ENCODE results near the gene PCGF2. TPM values are rescaled to one million over a fixed set of nuclear protein-coding genes. Genes with fewer than 3 reads are reported as not detected.

PCGF2 gene
- total RNA-seq, 1 donor from 2014 or later: 70.1 TPM

- no peaks in the 10 kb centered on the region for H3K36me3 Mint-ChIP-seq (ENCODE audit: unreplicated experiment)
Observed at GRCh38 chr17:38762231-38762630, 14.1 kb upstream of the PCGF2 start.

GRCh38 chr17:38761612-38762011 is 13.5 kb upstream of the PCGF2 start:
- Mint-ChIP-seq H3K36me3 (ENCODE audit: unreplicated experiment) (no peaks in the 10 kb centered on the region), H3K4me1 (ENCODE audit: low read depth, unreplicated experiment) (no peaks in the 10 kb centered on the region), H3K9me3 (ENCODE audit: unreplicated experiment) (peaks cover 2% of the 10 kb centered on the region), H3K27me3 (ENCODE audit: unreplicated experiment) (peaks cover 2% of the 10 kb centered on the region), H3K4me3 (ENCODE audit: unreplicated experiment) (no peak overlapping the region), H3K27ac (ENCODE audit: unreplicated experiment) (peak overlapping the region; percentile 36)
- peak; percentile 73 for DNase-seq
- TF ChIP-seq CTCF (IDR thresholded peaks at IDR 0.05; ENCODE audit: partially characterized antibody, unreplicated experiment): peak; percentile 46

More at GRCh38 chr17:38762231-38762630, 14.1 kb upstream of the PCGF2 start:
- Mint-ChIP-seq H3K9me3 (ENCODE audit: unreplicated experiment) (peaks cover 2% of the 10 kb centered on the region), H3K4me1 (ENCODE audit: low read depth, unreplicated experiment) (no peaks in the 10 kb centered on the region), H3K4me3 (ENCODE audit: unreplicated experiment) (no peak overlapping the region), H3K27me3 (ENCODE audit: unreplicated experiment) (peaks cover 2% of the 10 kb centered on the region), H3K27ac (ENCODE audit: unreplicated experiment) (no peak overlapping the region)
- TF ChIP-seq CTCF (IDR thresholded peaks at IDR 0.05; ENCODE audit: partially characterized antibody, unreplicated experiment): no peak
- DNase-seq: no peak

GRCh38 chr17:38753071-38753506 is 5.0 kb upstream of the PCGF2 start:
- H3K27ac Mint-ChIP-seq (ENCODE audit: unreplicated experiment): peak overlapping the region; percentile 38

GRCh38 chr17:38752308-38753070 is 4.4 kb upstream of the PCGF2 start, which contains the start of gene PSMB3:
Gene PSMB3 (plus strand): TSS chr17:38752741. CDS start chr17:38752827, 86 bp downstream.
- Mint-ChIP-seq H3K4me1 (ENCODE audit: low read depth, unreplicated experiment) (peaks cover 9% of the 10 kb centered on the region), H3K27ac (ENCODE audit: unreplicated experiment) (peak within 1 kb of the TSS; percentile 87), H3K36me3 (ENCODE audit: unreplicated experiment) (peaks cover 10% of the 10 kb centered on the region), H3K4me3 (ENCODE audit: unreplicated experiment) (peak within 1 kb of the TSS; percentile 100), H3K9me3 (ENCODE audit: unreplicated experiment) (peaks cover 24% of the 10 kb centered on the region), H3K27me3 (ENCODE audit: unreplicated experiment) (peaks cover 24% of the 10 kb centered on the region)
- TF ChIP-seq CTCF (IDR thresholded peaks at IDR 0.05; ENCODE audit: partially characterized antibody, unreplicated experiment): no peak
- peak; percentile 89 for DNase-seq

More at GRCh38 chr17:38753071-38753506, 5.0 kb upstream of the PCGF2 start:
- H3K9me3 Mint-ChIP-seq (ENCODE audit: unreplicated experiment): peaks cover 24% of the 10 kb centered on the region
- DNase-seq: no peak
- peaks cover 22% of the 10 kb centered on the region for H3K27me3 Mint-ChIP-seq (ENCODE audit: unreplicated experiment)
- H3K4me3 Mint-ChIP-seq (ENCODE audit: unreplicated experiment): peak overlapping the region; percentile 100
- peaks cover 10% of the 10 kb centered on the region for H3K36me3 Mint-ChIP-seq (ENCODE audit: unreplicated experiment)
- TF ChIP-seq CTCF (IDR thresholded peaks at IDR 0.05; ENCODE audit: partially characterized antibody, unreplicated experiment): no peak
- peaks cover 9% of the 10 kb centered on the region for H3K4me1 Mint-ChIP-seq (ENCODE audit: low read depth, unreplicated experiment)

- Mint-ChIP-seq H3K27ac (ENCODE audit: unreplicated experiment) (peak overlapping the region; percentile 87), H3K27me3 (ENCODE audit: unreplicated experiment) (peaks cover 24% of the 10 kb centered on the region), H3K9me3 (ENCODE audit: unreplicated experiment) (peaks cover 24% of the 10 kb centered on the region), H3K4me1 (ENCODE audit: low read depth, unreplicated experiment) (peaks cover 9% of the 10 kb centered on the region), H3K36me3 (ENCODE audit: unreplicated experiment) (peaks cover 10% of the 10 kb centered on the region), H3K4me3 (ENCODE audit: unreplicated experiment) (peak overlapping the region; percentile 100)
- peak; percentile 89 for DNase-seq
- no peak for TF ChIP-seq CTCF (IDR thresholded peaks at IDR 0.05; ENCODE audit: partially characterized antibody, unreplicated experiment)
Observed at GRCh38 chr17:38751808-38752307, 3.7 kb upstream of the PCGF2 start.
